K562 (cell line): ENCODE data around the gene FKBP2. TPM values are rescaled to one million over a fixed set of nuclear protein-coding genes. Genes with fewer than 3 reads are reported as not detected.

Experiments
- BRF1 ChIP-seq: IDR thresholded peaks from 3 replicates; pipeline ENCODE4 v1.6.1; 2011; ENCODE audit warnings: borderline replicate concordance, mild to moderate bottlenecking; ENCODE audit not compliant: insufficient read length; ENCODE audit errors: extremely low read depth
- CBFA2T2 ChIP-seq: fragments of 450-650 bp; conservative IDR thresholded peaks from 2 replicates; pipeline ENCODE4 v1.6.1; 2017; ENCODE audit warnings: mild to moderate bottlenecking
- DMBX1 ChIP-seq: fragments of 250-450 bp; sonication (Bioruptor Pico); IDR thresholded peaks from 2 replicates; pipeline ENCODE4 v1.8.0; 2022; ENCODE audit warnings: inconsistent platforms, mild to moderate bottlenecking, moderate library complexity, borderline replicate concordance
- ILK ChIP-seq: fragments of 450-650 bp; IDR thresholded peaks from 2 replicates; pipeline ENCODE4 v1.6.1; 2016; ENCODE audit warnings: missing genetic modification characterization, low read depth, mild to moderate bottlenecking, missing compliant biosample characterization, moderate library complexity, borderline replicate concordance
- MED1 ChIP-seq: sonication (generic); formaldehyde crosslinking; IDR thresholded peaks from 2 replicates; pipeline ENCODE4 v1.8.1; 2023; ENCODE audit warnings: missing genetic modification reagents, borderline replicate concordance
- MYBL2 ChIP-seq, 2 experiments: fragments of 450-650 bp in 1 of 2; sonication (generic) in 1 of 2; formaldehyde crosslinking in 1 of 2; IDR thresholded peaks; 2 replicates each; pipeline versions ENCODE4 v1.6.1 to v1.8.1; 2017 to 2022; ENCODE audit warnings: borderline replicate concordance in 1 of 2, inconsistent platforms in 1 of 2, low read depth in 1 of 2, mild to moderate bottlenecking in 1 of 2, missing genetic modification reagents in 1 of 2, moderate library complexity in 1 of 2
- SMC3 ChIP-seq: conservative IDR thresholded peaks from 2 replicates; pipeline ENCODE4 v1.6.1; 2011; ENCODE audit warnings: low read depth, low read length, improper control_type of control experiment; ENCODE audit not compliant: insufficient read depth
- SREBF1 ChIP-seq: fragments of 150-350 bp; IDR thresholded peaks from 2 replicates; pipeline ENCODE4 v1.6.1; 2014; ENCODE audit warnings: antibody characterized with exemption, low read depth, low read length, borderline replicate concordance
- polyA plus RNA-seq, 8 experiments: library from polyadenylated mRNA; depleted of rRNA in 4 of 8; stranded (reverse) in 5 of 8; unstranded in 3 of 8; fragments of >200 nt; fragmentation: Nextera tagmentation in 2 of 8; fragmentation: Illumina TruSeq in 1 of 8; extraction: Ambion mirVana in 2 of 8; extraction: Trizol in 1 of 8; gene quantifications; 2 replicates each; pipeline versions ENCODE4 v1.2.1 to v1.2.3, GENCODE V29; 2011 to 2014; ENCODE audit warnings: inconsistent platforms in 1 of 8, missing spikeins in 1 of 8
- total RNA-seq, 7 experiments: library from RNA; depleted of rRNA in 6 of 7; stranded (reverse); fragments of >200 nt in 6 of 7; fragmentation: Illumina TruSeq in 2 of 7; extraction: Trizol in 2 of 7; gene quantifications; 2 replicates each; pipeline versions ENCODE4 v1.2.1 to v1.2.3, GENCODE V29; 2011 to 2021; ENCODE audit warnings: low replicate concordance in 1 of 7
- TF ChIP-seq, protein P1 (sequence below): fragments of 250-450 bp; sonication (Bioruptor Pico); IDR thresholded peaks from 2 replicates; pipeline ENCODE4 v1.5.0; 2020; ENCODE audit warnings: mild to moderate bottlenecking, borderline replicate concordance
- TF ChIP-seq, protein P2 (sequence below): fragments of 450-650 bp; formaldehyde crosslinking; IDR thresholded peaks from 2 replicates; pipeline ENCODE4 v1.4.0; 2020; ENCODE audit warnings: mild to moderate bottlenecking, moderate library complexity
- TF ChIP-seq, protein P3 (sequence below), 2 experiments: fragments of 450-650 bp in 1 of 2; IDR thresholded peaks; 2 replicates each; pipeline ENCODE4 v1.6.1; 2011 to 2017; ENCODE audit warnings: low read depth in 2 of 2, antibody characterized with exemption in 1 of 2, borderline replicate concordance in 1 of 2, low read length in 1 of 2, mild to moderate bottlenecking in 1 of 2, mixed read lengths in 1 of 2; ENCODE audit not compliant: control insufficient read depth in 1 of 2
- TF ChIP-seq, protein P4 (sequence below): fragments of 200-800 bp; sonication (Bioruptor generic); IDR thresholded peaks from 2 replicates; pipeline ENCODE4 v1.6.1; 2016; ENCODE audit warnings: missing genetic modification characterization, missing compliant biosample characterization

Gene FKBP2
- total and polyA plus RNA-seq, 9 of the 15 experiments (the other 6 are each of a cell fraction or from before 2014, with no cell fraction given), result 3.5 to 151 (median 58.1) TPM

DNA sequence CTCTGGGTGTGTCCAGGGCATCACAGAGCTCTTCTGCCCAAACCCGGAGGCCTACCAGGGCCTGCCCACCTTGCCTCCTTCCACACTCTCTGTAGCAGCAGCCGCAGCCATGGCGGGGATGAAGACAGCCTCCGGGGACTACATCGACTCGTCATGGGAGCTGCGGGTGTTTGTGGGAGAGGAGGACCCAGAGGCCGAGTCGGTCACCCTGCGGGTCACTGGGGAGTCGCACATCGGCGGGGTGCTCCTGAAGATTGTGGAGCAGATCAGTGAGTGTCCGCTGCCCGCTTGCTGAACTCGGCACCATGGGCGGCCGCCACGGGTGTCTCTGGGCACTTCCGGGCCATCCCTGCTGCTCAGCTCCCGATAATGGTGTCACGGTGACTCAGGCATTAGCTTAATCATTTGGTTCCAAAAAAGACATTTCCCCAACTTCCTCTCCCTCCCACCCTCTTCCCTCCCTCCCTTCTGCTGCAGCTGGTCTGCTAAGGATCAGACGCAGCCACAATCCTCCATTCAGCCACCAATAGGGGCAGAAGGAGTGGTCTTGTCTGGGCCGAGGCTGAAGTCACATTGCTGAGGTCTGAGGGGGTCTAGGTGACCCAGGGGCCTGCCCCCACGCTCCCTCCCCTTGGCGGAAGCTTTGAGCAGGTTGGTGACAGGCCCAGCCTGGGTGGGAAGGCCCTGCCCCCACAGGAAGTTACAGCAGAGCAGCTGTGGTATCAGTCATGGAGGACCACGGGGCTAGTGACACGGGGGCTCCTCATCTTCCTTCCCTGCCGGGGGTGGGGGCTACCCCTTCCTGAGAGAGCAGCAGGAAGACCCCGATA, 33.4 kb upstream of the FKBP2 start (continued):
- TF ChIP-seq DMBX1 (CRISPR knock-in tag), result no peak; the same call in 1 of the 2 replicates
- no peak for TF ChIP-seq ILK (tag)
- TF ChIP-seq, protein P1, sequence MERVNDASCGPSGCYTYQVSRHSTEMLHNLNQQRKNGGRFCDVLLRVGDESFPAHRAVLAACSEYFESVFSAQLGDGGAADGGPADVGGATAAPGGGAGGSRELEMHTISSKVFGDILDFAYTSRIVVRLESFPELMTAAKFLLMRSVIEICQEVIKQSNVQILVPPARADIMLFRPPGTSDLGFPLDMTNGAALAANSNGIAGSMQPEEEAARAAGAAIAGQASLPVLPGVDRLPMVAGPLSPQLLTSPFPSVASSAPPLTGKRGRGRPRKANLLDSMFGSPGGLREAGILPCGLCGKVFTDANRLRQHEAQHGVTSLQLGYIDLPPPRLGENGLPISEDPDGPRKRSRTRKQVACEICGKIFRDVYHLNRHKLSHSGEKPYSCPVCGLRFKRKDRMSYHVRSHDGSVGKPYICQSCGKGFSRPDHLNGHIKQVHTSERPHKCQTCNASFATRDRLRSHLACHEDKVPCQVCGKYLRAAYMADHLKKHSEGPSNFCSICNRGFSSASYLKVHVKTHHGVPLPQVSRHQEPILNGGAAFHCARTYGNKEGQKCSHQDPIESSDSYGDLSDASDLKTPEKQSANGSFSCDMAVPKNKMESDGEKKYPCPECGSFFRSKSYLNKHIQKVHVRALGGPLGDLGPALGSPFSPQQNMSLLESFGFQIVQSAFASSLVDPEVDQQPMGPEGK (CRISPR knock-in tag), result no peak
- no peak for TF ChIP-seq MYBL2 (IDR thresholded peaks at IDR 0.05; ENCODE audit: low read depth)
- no peak for TF ChIP-seq MYBL2 (CRISPR knock-in tag; IDR thresholded peaks at IDR 0.05; ENCODE audit: borderline replicate concordance)
- TF ChIP-seq, protein P2, sequence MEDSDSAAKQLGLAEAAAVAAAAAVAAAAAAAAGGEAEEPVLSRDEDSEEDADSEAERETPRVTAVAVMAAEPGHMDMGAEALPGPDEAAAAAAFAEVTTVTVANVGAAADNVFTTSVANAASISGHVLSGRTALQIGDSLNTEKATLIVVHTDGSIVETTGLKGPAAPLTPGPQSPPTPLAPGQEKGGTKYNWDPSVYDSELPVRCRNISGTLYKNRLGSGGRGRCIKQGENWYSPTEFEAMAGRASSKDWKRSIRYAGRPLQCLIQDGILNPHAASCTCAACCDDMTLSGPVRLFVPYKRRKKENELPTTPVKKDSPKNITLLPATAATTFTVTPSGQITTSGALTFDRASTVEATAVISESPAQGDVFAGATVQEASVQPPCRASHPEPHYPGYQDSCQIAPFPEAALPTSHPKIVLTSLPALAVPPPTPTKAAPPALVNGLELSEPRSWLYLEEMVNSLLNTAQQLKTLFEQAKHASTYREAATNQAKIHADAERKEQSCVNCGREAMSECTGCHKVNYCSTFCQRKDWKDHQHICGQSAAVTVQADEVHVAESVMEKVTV (CRISPR knock-in tag), result no peak
- TF ChIP-seq, protein P3, sequence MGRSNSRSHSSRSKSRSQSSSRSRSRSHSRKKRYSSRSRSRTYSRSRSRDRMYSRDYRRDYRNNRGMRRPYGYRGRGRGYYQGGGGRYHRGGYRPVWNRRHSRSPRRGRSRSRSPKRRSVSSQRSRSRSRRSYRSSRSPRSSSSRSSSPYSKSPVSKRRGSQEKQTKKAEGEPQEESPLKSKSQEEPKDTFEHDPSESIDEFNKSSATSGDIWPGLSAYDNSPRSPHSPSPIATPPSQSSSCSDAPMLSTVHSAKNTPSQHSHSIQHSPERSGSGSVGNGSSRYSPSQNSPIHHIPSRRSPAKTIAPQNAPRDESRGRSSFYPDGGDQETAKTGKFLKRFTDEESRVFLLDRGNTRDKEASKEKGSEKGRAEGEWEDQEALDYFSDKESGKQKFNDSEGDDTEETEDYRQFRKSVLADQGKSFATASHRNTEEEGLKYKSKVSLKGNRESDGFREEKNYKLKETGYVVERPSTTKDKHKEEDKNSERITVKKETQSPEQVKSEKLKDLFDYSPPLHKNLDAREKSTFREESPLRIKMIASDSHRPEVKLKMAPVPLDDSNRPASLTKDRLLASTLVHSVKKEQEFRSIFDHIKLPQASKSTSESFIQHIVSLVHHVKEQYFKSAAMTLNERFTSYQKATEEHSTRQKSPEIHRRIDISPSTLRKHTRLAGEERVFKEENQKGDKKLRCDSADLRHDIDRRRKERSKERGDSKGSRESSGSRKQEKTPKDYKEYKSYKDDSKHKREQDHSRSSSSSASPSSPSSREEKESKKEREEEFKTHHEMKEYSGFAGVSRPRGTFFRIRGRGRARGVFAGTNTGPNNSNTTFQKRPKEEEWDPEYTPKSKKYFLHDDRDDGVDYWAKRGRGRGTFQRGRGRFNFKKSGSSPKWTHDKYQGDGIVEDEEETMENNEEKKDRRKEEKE (IDR thresholded peaks at IDR 0.05; ENCODE audit: borderline replicate concordance in 1 of 2, control insufficient read depth in 1 of 2, low read depth in 2 of 2, low read length in 1 of 2), result 0 out of 4 replicates have a peak, but pooled peaks of 1 of the 2 experiments have one; percentile 68
- TF ChIP-seq SMC3, result no peak
- TF ChIP-seq BRF1, result no peak
- no peak for TF ChIP-seq MED1
- TF ChIP-seq, protein P4, sequence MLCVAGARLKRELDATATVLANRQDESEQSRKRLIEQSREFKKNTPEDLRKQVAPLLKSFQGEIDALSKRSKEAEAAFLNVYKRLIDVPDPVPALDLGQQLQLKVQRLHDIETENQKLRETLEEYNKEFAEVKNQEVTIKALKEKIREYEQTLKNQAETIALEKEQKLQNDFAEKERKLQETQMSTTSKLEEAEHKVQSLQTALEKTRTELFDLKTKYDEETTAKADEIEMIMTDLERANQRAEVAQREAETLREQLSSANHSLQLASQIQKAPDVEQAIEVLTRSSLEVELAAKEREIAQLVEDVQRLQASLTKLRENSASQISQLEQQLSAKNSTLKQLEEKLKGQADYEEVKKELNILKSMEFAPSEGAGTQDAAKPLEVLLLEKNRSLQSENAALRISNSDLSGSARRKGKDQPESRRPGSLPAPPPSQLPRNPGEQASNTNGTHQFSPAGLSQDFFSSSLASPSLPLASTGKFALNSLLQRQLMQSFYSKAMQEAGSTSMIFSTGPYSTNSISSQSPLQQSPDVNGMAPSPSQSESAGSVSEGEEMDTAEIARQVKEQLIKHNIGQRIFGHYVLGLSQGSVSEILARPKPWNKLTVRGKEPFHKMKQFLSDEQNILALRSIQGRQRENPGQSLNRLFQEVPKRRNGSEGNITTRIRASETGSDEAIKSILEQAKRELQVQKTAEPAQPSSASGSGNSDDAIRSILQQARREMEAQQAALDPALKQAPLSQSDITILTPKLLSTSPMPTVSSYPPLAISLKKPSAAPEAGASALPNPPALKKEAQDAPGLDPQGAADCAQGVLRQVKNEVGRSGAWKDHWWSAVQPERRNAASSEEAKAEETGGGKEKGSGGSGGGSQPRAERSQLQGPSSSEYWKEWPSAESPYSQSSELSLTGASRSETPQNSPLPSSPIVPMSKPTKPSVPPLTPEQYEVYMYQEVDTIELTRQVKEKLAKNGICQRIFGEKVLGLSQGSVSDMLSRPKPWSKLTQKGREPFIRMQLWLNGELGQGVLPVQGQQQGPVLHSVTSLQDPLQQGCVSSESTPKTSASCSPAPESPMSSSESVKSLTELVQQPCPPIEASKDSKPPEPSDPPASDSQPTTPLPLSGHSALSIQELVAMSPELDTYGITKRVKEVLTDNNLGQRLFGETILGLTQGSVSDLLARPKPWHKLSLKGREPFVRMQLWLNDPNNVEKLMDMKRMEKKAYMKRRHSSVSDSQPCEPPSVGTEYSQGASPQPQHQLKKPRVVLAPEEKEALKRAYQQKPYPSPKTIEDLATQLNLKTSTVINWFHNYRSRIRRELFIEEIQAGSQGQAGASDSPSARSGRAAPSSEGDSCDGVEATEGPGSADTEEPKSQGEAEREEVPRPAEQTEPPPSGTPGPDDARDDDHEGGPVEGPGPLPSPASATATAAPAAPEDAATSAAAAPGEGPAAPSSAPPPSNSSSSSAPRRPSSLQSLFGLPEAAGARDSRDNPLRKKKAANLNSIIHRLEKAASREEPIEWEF, result no peak
- no peak for TF ChIP-seq SREBF1
- peak; percentile 62 for TF ChIP-seq CBFA2T2
